COLO668 (cell line): Measurements from ENCODE around the gene ATPAF1.

ENCODE experiments used
- DNase-seq: peaks from one replicate; lab custom pipeline; 2025; ENCODE audit not compliant: unreplicated experiment; lab: John Stamatoyannopoulos, UW

ATPAF1 gene

GRCh38 chr1:46617108-46617800, 50.9 kb downstream of the ATPAF1 start:
- DNase-seq, result no peak

- DNase-seq, result peak; percentile 69
Observed at GRCh38 chr1:46616277-46617107, 51.7 kb downstream of the ATPAF1 start, which contains the start of gene MOB3C. Gene MOB3C (minus strand): TSS chr1:46616811. CDS start chr1:46613321, 3,490 bp downstream.

GRCh38 chr1:46615735-46616134, 52.4 kb downstream of the ATPAF1 start:
- DNase-seq, result no peak

GRCh38 chr1:46615088-46615487, 53.1 kb downstream of the ATPAF1 start:
- no peak for DNase-seq

GRCh38 chr1:46614604-46614984, 53.6 kb downstream of the ATPAF1 start:
- DNase-seq, result no peak

GRCh38 chr1:46613661-46614603, 54.2 kb downstream of the ATPAF1 start:
- DNase-seq, result peak; percentile 28

- no peak for DNase-seq
Observed at GRCh38 chr1:46612937-46613660, 55.1 kb downstream of the ATPAF1 start.

GRCh38 chr1:46611691-46612221, 56.4 kb downstream of the ATPAF1 start:
- peak; percentile 89 for DNase-seq

GRCh38 chr1:46607345-46608130, 60.6 kb downstream of the ATPAF1 start:
- DNase-seq, result no peak

- peak; percentile 87 for DNase-seq
Observed at GRCh38 chr1:46606255-46606965, 61.8 kb downstream of the ATPAF1 start.

- no peak for DNase-seq
Observed at GRCh38 chr1:46605232-46605631, 62.9 kb downstream of the ATPAF1 start.

- DNase-seq, result peak; percentile 100
Observed at GRCh38 chr1:46603858-46604549, 64.2 kb downstream of the ATPAF1 start, which contains the start of gene MKNK1. Gene MKNK1 (minus strand): TSS chr1:46604268. CDS start chr1:46583327, 20,941 bp downstream.

- DNase-seq, result no peak
Observed at GRCh38 chr1:46603481-46603857, 64.7 kb downstream of the ATPAF1 start.

GRCh38 chr1:46601257-46602007, 66.7 kb downstream of the ATPAF1 start:
- no peak for DNase-seq

- DNase-seq, result no peak
Observed at GRCh38 chr1:46599059-46599970, 68.8 kb downstream of the ATPAF1 start.

GRCh38 chr1:46596846-46597245, 71.3 kb downstream of the ATPAF1 start:
- no peak for DNase-seq
